Activated CD4-positive, CD25-positive, alpha-beta regulatory T cell treated with anti-CD3 and anti-CD28 coated beads, Interleukin-2, amount 50 U/mL, for 16 hours (primary cell): ENCODE results near the gene GPR17.

ENCODE experiments used
- DNase-seq: peaks from one replicate; pipeline ENCODE4 v3.0.0-alpha.2; 2020; ENCODE audit warnings: low read depth, low spot score

Gene GPR17

GRCh38 chr2:127670055-127670956 lies 24.4 kb downstream of the GPR17 start:
- DNase-seq = no peak

GRCh38 chr2:127670957-127671290 lies 25.0 kb downstream of the GPR17 start:
- DNase-seq = no peak

- DNase-seq = no peak
Measured at GRCh38 chr2:127671557-127672302, 25.8 kb downstream of the GPR17 start.

- DNase-seq = no peak
Measured at GRCh38 chr2:127672341-127673224, 26.6 kb downstream of the GPR17 start.

GRCh38 chr2:127673291-127674069 lies 27.5 kb downstream of the GPR17 start:
- no peak for DNase-seq

- no peak for DNase-seq
Measured at GRCh38 chr2:127674241-127675209, 28.6 kb downstream of the GPR17 start.

GRCh38 chr2:127675331-127676261 lies 29.6 kb downstream of the GPR17 start, which contains the start of gene LIMS2:
LIMS2 (minus strand) TSS chr2:127675530; CDS start chr2:127675024, 506 bp downstream.
- no peak for DNase-seq

- no peak for DNase-seq
Measured at GRCh38 chr2:127676906-127677305, 31.0 kb downstream of the GPR17 start.

GRCh38 chr2:127678531-127678930 lies 32.6 kb downstream of the GPR17 start:
- DNase-seq = no peak

- no peak for DNase-seq
Measured at GRCh38 chr2:127678991-127679390, 33.0 kb downstream of the GPR17 start.

- no peak for DNase-seq
Measured at GRCh38 chr2:127679680-127680361, 33.9 kb downstream of the GPR17 start.

- DNase-seq = no peak
Measured at GRCh38 chr2:127680706-127681287, 34.8 kb downstream of the GPR17 start.

GRCh38 chr2:127681288-127681804 lies 35.4 kb downstream of the GPR17 start:
- no peak for DNase-seq

- DNase-seq = no peak
Measured at GRCh38 chr2:127681976-127682857, 36.3 kb downstream of the GPR17 start.

GRCh38 chr2:127683056-127683455 lies 37.1 kb downstream of the GPR17 start:
- DNase-seq = no peak

- no peak for DNase-seq
Measured at GRCh38 chr2:127683757-127684156, 37.8 kb downstream of the GPR17 start.
